GM10266 (cell line): Measurements from ENCODE around the gene SLC12A9.

Source experiments
- DNase-seq: peaks from one replicate; pipeline ENCODE4 v3.0.0; 2012; ENCODE audit errors: extremely low spot score
- CTCF ChIP-seq: IDR thresholded peaks from 2 replicates; pipeline ENCODE4 v1.5.1; 2012; ENCODE audit warnings: mild to moderate bottlenecking, low read depth; ENCODE audit not compliant: control insufficient read depth, insufficient read depth; ENCODE audit errors: missing control alignments

SLC12A9 gene

DNA sequence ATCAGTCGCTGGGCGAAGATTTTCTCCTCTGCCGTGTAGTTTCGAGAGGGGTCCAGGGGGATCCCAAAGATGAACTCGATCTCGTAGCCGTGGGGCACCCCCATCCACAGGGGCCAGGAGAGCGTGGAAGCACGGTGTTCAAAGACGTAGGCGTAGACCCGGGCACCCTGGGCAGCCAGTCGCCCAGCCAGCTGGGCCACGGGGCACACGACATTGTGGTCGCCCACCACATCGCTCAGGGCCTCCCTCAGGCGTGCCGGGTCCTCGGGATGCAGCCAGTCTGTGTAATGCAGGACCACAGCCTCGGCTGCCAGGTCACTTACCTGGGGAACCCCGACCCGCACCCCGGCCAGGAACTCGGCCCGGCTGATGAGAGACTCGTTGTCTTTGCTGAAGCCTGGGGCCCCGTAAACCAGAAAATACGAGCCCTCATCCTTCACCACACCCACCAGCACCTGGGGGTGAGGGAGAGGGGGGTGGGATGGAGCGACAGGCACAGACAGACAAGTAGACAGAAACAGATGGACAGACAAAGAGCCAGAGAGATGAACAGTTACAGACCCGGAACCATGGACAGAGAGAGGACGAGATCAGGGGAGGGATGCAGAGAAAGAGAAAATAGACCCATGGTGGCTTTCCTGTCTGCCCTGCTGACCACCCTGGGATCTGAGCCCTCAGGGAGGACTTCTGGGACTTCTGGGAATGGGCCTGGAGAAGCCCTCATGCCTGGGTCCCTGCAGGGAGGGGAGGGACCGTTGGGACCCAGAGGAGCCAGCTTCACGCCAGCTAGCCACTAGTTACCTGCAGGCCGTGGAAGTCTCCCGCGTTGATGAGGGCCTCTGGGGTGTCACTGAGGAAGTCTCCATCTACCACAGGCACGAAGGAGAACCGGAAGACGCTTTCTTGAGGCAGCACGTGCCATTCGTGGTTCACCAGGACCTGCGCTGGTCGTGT, 40.1 kb downstream of the SLC12A9 start:
- no peak for TF ChIP-seq CTCF
- peak; percentile 13 for DNase-seq

- peak; percentile 5 for DNase-seq
- no peak for TF ChIP-seq CTCF
These were observed 40.9 kb downstream of the SLC12A9 start for GRCh38 chr7:100893318-100893895.

DNA sequence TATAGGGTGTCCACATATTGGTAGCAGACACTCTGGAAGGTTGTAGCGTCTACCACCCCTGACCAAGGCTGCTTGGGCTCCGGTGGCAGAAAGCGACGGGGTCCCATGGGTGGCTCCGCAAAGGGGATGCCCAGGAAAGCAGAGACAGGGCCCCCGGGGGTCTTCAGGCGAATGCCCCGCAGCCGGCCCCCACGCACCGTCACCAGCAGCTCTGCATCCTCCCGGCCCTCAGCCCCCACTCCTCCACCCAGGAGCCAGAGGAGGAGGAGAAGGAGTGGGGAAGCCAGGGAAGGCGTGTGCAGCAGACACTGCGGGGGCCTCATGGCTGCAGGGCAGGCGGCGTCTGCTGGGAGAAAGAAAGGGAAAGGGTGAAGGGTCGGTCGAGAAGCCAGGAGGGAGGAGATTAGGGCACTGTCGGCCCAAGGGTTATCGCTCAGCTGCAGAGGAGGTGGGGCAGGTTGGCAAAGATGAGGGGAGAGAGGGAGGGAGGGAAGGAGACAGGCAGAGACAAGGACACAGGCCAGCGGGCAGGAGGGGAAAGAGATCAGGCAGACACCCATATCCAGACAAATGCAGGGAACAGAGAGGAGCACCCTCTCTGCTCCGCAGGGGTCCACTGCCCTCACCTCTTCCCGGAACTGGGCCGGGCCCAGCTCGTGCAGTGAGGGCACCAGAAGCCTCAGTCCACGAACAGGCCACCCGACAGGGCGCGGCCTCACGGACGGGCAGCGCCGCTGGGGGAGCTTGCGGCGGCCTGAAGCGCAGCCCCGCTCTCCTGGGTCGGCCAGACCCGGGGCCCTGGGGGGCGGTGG, 41.6 kb downstream of the SLC12A9 start:
- DNase-seq, result peak; percentile 22

GRCh38 chr7:100894860-100895700, 42.6 kb downstream of the SLC12A9 start:
- peak; percentile 92 for TF ChIP-seq CTCF
- peak; percentile 84 for DNase-seq

More for the DNA sequence above, 41.6 kb downstream of the SLC12A9 start:
- no peak for TF ChIP-seq CTCF

DNA sequence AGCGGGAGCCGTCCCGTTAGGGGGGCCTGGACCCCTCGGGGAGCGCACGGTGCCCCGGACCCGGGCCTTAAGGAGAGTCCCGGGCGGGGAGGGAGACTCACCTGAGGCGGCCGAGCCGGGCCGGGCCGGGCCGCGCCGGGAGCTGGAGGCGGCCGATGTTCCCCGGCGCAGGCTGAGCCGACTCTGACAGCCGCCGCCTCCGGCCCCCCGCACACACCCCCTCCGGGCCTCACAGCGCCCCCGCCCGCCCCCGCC, 43.1 kb downstream of the SLC12A9 start, which contains the start of gene ACHE:
Gene ACHE (minus strand): TSS at position 188 of the 255 bp plus-strand sequence. CDS start 1,656 bp downstream, outside the sequence.
- peak; percentile 60 for DNase-seq
- no peak for TF ChIP-seq CTCF

DNA sequence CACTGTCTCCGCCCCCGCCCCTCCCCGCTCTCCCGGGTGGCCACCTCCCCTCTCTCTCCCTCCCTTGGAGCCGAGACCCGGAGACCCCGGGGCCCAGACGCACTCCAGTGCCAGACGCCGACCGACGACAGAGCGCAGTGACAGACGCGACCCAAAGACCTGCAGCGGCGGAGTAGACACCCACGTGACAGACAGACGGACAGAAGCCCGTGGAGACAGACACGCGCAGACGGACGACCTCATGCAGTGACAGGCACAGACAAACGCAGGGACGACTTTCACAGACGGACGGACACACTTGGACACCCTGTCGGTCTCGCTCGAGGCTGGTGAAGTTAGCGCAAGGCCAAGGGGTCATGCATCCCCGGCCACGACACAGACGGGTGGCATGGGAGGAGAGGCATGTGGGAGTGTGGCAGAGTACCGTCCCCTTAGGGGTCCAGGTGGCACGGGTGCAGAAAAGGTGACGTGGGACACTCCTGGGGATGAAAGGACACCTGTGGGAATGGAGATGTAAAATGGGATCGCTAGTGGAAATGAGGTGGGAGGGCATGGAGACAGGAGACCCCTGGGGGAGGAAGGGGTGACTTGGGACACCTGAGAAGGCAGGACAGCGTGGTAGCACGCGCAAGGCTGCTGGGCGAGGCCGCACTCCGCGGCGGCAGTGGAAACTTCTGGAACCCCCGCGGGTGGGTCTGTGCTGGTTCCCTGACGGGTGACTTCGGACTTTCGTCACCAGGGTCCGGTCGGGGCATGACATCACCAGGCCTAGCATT, 43.6 kb downstream of the SLC12A9 start:
- peak; percentile 71 for DNase-seq
- no peak for TF ChIP-seq CTCF
